ENCODE data around the gene SNX27. TPM values are rescaled to one million over a fixed set of nuclear protein-coding genes. Genes with fewer than 3 reads are reported as not detected.
"Not testable (repeated sequence)": the region's sequence is repeated elsewhere in the genome, so short reads cannot be mapped to it uniquely, and the experiment has no call there.

Gene SNX27
- total RNA-seq = 33.4 TPM

DNA sequence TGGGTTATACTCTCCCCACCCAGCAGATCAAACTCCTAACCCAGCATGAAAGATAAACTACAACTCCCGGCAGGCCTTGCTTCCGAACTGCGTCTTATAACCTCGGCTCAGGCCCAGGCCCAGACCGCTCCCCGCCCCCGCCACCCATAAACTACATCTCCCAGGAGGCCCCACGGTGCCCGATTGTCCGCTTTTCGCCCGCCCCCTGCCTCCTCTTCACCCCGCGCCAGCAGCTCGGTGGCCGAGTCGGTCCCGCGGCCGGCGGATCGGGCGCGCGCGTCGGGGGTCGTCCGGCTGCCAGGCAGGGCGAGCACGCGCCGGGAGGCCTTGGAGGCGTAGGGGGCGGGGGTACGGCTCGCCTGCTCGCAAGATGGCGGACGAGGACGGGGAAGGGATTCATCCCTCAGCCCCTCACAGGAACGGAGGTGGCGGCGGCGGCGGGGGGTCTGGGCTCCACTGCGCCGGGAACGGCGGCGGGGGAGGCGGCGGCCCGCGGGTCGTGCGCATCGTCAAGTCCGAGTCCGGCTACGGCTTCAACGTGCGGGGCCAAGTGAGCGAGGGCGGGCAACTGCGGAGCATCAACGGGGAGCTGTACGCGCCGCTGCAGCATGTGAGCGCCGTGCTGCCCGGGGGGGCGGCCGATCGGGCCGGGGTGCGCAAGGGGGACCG is at the start of gene SNX27:
Gene SNX27, plus strand, starts transcription at position 219 of the 669 bp plus-strand sequence. Its CDS starts 152 bp downstream, at position 371.
- peak; percentile 86 for DNase-seq

DNA sequence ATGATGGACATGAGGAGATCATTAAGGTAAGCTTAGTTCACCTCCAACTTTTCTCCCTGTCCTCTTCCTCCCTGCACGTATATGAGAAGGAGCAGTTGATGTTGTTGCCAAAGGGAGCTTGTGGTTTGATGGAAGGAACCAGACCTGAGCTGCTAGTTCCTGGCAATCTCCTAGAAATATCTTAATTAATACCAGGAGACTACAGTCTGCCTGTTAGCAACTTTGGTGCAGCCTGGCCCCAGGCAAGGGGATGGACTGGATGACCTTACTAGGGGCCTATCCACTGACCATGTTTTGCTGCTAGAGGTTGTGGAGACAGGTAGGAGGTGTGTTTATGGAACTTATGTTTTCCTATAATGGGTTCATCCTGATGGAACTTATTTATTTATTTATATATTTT is 49.2 kb upstream of the SNX27 start:
- no peak for DNase-seq

DNA sequence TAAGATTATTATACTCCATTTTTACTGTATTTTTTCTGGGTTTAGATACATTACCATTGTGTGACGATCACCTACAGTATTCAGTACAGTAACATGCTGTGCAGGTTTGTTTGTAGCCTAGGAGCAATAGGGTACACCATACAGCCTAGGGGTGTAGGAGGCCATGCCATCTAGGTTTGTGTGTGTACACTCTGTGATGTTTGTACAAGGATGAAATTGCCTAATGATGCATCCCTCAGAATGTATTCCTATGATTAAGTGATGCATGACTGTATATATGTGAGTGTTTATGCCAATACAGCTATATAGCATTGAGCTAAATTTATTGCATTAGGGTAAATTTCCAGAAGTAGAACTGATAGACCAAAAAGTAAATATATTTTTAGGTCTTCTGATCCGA is 48.5 kb upstream of the SNX27 start:
- no peak for DNase-seq

DNA sequence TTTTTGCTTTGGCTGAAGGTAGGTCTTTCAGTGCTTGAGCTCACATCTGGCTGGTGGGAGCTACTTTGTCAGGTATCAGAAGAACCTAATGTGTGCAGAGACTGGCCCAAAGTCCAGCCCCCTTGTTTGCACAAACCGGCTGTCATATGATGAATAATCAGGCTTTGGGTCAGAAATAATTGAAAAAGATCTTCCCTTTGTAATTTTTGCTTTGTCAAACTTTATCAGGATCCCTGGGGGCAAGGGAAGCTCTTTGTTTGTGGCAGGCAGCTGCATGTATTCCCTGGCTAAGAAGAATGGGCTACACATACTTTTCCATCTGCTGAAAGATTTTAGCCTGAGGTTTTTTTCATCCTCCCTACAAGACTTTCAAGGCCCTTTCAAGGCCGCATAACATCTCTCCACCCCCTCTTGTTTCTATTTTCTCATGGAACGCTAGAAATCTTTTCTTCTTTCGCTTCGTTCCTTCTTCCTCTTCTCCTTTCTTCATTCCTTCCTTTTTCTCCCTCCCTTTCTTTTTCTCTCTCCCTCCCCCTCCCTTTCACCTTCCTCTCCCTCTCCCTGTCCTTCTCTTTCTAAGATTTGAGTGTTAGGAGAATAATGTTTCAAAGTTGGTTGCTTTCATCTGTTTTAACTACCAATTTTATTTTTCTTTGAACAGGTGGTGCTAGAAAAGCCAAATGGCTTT is 46.2 kb upstream of the SNX27 start:
- no peak for DNase-seq

DNA sequence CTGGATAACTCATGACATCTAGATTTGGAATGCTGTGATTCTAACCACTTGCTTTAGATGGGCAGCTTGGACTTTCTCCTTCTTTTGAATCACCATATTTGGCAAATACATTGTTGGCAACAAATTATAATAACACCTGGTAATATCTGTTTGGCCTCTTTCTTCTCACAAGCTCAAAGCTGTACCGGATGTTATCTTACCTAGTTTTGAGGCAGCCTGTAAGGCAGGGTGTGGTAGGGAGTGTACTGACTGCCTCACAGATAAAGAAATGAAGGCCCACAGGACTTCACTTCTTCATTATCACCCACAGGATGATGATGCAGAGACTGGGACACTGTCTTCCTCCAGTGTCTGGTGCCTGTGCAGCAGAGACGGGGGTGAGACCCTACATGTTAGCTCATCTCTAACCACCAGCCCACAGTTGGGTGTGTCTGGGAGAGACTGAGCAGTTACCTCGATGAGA is 43.2 kb upstream of the SNX27 start:
- DNase-seq = no peak

DNA sequence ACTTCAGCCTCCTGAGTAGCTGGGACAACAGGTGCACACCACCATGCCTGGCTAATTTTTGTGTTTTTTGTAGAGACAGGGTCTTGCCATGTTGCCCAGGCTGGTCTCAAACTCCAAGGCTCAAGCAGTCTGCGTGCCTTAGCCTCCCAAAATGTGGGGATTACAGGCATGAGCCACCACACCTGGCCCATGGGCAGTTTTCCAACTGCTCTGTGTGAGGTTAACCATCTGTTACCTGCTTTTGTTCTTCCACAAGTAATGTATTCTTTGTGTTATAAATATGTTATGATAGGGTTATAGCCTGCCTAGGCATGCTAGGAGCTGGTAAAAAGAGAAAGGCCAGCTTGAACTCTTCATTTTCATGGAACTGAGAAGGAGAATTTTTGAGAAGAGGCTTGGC is 41.0 kb upstream of the SNX27 start:
- no peak for DNase-seq

DNA sequence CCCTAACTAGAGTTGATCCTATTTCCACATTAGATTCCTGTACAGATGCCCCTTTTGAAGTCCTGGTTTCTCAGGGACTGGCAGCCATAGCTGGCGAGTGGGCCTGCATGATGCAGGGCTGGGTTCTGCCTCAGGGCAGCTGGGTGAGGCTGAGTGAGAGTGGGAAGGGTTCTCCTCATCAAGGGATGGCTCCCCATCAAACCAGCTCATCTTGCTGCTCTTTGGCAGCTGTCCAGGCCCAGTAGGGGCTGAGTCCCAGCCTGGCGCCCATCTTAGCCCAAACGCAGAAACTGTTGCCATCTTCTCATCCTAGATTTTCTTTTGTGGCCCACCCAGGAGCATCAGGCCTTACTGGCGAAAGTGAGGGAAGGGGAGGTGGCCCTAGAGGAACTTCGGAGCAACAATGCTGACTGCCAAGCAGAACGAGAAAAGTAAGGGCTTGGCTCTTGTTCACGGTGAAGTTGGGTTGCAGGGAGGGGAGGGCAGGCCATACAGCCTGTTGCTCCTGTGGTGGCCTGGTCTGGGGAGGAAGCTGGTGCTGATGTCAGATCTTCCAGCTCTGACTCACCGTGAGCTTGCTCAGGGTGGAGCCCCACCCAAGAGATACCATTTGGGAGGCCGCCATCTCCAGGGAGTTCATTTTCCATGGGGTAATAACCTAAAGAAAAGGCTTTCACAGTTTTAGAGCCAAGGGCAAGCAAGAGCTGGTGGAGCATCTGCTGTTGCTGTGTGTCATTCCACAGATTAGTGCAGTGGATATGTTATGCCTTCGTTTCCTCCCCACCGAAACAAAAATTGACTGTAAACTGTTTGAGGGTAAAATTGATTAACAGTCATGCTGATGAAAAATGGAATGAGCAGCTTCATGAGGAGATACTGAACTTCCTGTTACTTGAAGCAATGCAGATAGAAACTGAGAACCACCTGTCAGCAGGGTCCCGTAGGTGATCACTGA is 37.0 kb upstream of the SNX27 start:
- DNase-seq = no peak

DNA sequence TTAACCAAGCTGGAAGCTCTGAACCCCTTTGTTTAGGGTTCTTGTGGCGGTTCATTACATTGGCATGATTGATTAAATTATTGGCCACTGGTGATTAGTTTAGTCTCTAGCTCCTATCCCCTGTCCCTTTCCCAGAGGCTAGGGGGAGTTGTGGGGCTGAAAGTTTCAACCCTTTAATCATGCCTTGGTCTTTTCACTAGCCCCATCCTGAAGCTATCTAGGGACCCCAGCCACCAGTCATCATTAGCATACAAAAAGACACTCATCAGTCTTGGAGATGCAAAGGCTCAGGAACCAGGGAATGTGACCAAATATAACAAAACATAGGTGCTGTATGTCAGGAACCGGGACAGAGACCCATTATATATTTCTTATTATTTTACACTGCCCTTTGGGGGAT is 34.7 kb upstream of the SNX27 start:
- no peak for DNase-seq

DNA sequence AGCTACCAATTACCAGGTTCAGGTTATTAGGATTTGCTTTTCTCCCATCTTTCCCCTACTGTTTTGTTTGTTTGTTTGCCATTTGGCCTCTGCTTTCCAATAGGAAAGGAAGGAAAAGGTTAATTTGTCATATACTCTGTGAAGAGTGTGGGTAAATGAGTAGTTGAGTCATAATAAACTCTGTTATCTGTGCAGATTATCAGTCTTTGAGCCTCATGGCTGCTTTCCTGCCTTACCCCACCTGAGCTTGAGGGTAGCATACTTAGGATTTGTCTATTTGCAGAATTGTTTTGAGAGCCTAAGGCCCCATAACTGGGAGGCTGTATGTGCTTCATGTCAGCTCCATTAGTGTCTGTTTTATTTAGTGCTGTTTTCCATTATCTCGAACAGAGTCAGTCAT is 32.9 kb upstream of the SNX27 start:
- DNase-seq = no peak

DNA sequence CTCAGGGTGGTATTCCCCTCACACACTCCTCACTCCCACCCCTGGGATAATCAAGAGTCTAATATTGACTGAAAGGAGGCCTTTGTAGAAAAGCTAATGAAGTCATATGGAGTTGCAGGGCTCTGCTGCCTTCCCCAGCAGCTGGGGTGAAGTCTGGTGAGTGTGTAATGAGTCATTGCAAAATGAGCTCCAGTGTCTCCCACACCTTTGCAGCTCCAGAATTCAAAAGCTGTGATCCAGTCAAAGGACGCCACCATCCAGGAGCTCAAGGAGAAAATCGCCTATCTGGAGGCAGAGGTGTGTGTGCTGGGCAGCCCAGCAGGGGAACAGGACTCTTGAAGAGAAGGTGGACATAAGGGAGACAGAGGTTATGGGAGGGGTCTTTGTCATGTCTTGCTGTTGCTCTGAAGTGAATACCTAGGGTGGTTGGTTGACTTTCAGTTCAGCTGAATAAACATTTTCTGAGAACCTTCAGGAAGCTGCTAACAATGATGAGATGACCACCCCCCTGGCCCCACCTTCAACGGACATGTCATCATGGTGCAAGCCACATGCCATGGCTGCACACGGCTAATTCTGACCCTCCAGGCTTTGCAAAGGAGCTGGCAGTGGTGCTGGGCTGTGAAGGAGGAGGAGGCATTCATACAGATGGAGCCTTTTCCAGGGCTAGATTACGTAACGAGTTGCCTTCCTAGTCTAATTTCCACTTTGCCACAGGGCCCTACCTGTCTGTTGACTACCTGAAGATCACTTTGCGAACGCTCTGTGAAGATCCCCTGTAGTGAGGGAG is 32.2 kb upstream of the SNX27 start:
- no peak for DNase-seq

DNA sequence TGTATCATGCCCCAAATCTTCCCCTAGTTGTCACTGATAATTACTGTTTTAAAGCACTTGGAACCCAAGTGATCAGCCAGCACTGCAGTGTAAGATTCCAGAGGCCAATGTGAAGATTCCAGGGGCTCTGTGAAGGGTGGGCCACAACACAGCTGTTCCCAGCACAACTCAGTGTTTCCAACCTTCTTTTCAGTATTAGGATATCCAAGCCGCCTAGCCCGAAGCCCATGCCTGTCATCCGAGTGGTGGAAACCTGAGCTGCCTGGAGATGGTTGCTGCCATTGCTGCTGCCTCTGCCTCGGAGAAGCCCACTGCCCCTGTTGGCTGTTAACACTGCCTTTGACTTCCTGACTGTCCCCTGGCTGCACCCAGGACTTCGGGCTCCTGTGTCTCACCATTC is 30.4 kb upstream of the SNX27 start:
- no peak for DNase-seq

DNA sequence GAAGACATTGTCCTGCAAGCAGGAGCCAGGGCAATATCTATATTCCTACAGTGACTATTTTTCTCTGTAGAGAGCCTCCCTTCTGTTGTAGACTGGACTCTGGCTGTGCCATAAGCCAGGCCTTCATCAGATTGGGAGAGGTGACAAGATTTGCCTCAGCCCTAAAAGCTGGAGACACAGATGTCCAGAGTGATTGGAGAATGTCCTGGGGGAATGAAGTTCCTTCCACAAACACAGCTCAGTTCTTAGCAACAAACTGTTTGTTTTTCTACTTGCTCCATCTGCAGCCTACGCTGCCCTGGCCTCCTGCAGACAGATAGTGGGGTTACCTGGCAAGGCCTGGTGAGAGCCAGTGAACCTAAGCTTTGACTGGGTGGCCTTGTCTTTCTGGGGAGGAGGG is 29.9 kb upstream of the SNX27 start:
- no peak for DNase-seq

DNA sequence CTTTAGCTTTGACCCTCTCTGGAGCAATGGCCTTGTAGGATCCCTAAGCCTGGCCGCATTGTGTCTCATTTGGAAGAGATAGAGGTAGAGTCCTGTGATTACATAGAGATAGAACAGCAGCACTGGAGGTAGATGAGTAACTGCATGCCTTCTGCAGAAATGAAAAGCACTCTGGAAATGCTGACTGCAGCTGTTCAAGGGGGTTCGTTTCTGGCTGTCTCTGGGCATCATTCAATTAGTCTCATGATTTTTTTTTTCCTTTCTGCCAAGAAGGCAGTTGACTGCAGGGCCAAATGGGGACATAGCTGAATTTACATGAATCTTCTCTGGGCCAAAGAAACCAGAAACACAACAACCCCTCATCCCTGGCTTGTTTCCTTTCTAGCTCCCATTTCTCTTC is 28.1 kb upstream of the SNX27 start:
- DNase-seq = no peak

DNA sequence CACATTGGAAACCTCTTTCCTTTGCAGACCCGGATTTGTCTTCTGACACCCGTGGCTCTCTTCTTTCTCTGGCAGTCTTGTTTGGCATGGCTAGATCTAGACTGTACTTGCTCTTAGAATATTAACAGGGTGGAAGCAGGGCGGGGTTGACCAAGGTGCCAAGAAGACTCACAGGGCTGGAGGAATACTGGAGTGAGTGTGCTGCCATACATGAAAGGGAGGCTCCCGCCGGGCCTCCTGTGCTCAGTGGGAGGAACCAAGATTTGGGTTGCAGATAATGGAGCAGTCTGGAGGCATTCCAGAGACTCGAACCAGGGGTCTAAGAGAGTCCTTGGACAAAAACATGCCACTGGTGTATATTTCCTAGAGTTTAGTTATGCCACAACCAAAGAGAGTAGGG is 27.6 kb upstream of the SNX27 start:
- no peak for DNase-seq

DNA sequence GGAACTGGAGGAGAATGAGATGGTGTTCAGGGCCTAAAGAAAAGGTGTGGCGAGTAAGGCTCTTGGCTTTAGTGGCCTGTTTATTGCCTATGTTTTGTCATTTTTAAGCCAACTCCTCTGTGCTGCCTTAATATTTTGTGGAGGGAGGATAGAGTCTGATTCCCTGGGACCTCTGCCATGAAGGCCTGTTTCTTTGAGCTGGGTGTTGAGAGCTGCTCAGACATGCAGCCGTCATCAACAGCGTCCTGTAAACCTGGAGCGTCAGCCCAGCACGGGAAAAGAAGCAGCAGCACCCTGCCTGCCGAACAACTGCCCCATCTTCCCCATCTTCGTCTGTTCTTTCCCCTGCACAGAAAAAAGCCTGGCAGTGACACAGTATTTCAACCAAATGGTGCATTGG is 27.1 kb upstream of the SNX27 start:
- DNase-seq = no peak

DNA sequence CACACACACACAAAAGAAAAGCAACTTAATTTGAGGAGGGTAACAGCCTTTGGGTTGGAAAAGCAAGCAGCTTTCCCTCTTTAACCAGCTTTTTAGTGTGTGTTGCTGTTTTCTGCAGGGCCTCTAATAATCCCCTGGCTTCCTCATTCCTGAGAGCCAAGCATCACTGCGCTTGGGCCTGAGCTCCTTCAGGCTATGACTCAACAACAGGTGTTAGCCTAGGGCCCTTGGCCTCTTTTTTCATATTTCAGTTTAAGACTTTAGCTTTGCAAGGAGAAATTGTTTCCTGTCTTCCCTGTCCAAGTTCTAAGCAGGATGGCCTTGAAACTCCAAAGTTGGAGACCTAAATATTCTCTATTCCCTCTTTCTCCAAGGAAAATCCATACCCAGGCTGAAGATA is 26.2 kb upstream of the SNX27 start:
- no peak for DNase-seq

DNA sequence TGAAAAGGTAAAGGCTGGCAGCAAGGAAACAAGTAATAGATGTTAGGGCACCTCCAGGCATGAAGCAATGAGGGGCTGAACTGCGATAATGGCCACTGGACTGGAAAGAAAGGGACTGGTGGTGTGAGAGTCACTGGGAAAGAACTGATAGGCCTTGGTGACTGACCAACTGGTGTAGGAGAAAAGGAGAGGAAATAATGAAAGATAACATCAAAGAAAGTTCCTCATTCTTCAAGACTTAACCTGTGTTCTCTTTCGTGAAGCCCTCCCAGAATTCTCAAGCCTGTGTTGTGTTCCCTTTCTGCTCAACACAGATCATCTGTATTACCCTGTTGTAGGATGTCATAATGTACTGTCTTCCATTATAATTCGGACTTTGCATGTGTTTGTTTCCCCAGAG is 20.9 kb upstream of the SNX27 start:
- no peak for DNase-seq

DNA sequence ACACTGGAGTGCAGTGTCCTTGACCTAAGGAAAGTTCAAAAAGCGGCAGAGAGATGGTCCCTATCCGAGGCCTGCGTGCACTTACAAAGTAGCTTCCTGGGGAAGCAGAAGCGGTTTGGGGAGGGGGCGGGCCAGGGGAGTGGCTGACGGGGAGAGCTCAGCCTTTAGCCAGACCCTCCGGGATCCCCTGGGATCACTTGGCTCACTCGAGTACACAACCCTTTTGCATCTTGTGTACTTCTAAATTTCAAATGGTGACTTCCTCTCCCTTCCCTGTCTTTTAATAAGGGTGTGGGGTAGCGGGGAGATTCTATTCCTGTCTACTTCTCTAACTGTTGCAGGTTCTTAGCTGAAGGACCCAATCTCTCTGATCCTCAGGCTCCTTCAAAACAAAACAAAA is 18.1 kb upstream of the SNX27 start:
- no peak for DNase-seq

DNA sequence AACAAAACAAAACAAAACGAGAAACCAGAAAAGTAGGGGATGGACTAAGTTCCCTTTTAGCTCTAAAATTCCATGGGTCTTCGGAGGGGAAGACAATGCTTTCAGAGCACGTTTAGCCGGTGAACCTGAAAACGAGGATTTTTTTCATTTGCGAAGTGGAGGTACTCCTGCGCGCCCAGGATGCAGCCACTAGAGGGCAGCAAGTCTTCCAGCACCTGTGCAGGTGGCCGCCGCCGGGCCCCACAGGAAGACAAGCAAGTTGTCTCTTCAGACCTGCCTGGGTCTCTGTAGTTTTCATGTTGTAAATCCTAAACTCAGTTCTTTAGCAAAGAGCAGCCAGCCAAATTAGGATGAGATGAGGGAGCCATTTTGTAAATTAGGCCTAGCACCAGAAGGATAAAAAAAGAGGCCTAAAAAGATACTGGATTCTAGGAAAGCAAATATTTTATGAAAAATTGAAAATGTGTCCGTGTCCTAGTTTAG is 17.7 kb upstream of the SNX27 start:
- DNase-seq = no peak

DNA sequence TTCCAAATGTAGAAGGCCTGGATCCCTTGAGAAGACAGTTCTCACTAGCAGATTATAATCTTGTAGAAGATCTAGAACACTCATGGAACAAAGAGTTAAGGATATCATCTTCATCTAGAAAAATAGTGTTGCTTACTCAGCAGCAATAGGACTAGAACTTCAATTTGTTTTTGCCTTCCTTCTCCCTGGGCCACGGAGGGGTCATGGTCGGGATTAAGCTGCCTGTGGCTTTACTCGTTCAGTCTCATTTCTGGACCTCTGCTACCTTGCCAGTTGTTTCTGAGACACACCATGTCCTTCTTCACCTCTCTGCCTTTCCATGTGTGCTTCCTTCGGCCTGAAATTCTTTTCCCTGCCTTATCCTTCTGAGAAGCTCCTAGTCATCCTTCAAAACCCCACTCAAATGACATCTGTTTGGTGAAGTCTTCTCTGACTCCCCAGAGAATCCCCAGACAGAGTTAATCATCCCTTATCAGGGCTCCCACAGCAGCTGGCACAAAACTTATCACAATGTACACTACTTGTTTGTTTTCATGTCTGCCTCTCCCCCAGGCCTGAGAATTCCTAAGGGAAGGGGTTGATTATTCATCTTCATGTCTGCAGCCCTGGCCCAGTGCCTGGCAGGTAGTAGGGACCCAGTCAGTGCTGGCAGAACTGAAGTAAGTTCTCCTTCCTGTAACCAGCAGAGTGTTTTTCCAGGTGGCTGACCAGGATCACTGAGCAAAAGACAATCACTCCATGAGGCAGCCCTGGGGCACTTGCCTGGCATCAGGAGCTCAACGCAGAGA is 15.5 kb upstream of the SNX27 start:
- no peak for DNase-seq

DNA sequence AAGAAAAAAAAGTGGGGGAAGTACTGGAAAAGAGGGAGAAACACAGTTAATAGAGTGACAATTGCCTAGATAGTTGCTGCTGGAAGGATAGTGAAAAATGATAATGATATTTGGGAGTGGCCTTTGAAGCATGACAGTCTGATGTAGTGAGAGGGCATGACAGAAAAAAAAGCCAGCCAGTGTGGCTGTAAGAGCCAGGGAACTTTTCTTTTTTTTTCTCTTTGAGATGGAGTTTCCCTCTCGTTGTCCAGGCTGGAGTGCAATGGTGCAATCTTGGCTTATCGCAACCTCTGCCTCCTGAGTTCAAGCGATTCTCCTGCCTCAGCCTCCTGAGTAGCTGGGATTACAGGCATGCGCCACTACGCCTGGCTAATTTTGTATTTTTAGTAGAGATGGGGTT is 9.3 kb upstream of the SNX27 start:
- DNase-seq = not testable (repeated sequence)
